BJ (cell line): ENCODE data around the gene RNF115. TPM values are rescaled to one million over a fixed set of nuclear protein-coding genes. Genes with fewer than 3 reads are reported as not detected.
"Not testable (repeated sequence)": the region's sequence is repeated elsewhere in the genome, so short reads cannot be mapped to it uniquely, and the experiment has no call there.

Source experiments
- CTCF ChIA-PET: fragments of 350-600 bp; formaldehyde crosslinking; extraction: SDS; loops from one replicate; lab custom pipeline; 2021; ENCODE audit warnings: antibody characterized with exemption, inconsistent platforms; lab: Yijun Ruan, JAX
- POLR2A ChIA-PET: fragments of 300-600 bp; sonication (Branson Sonifier 250); formaldehyde crosslinking; extraction: SDS; loops from one replicate; lab custom pipeline; 2021; ENCODE audit warnings: antibody characterized with exemption; lab: Charles Lee
- DNase-seq: peaks from one replicate; pipeline ENCODE4 v3.0.0-alpha.2; 2011; ENCODE audit warnings: low read depth
- H3K27me3 ChIP-seq: 2 replicates; pipeline ENCODE4 v1.6.0; 2011; ENCODE audit warnings: low read length; ENCODE audit not compliant: control insufficient read depth, insufficient read depth
- H3K36me3 ChIP-seq: 2 replicates; pipeline ENCODE4 v1.5.1; 2011; ENCODE audit warnings: low read length; ENCODE audit not compliant: control insufficient read depth, insufficient read depth
- H3K4me3 ChIP-seq: 2 replicates; pipeline ENCODE4 v1.5.1; 2011; ENCODE audit warnings: low read depth, mild to moderate bottlenecking, control low read depth, low read length
- CTCF ChIP-seq: IDR thresholded peaks from 2 replicates; pipeline ENCODE4 v1.5.1; 2011; ENCODE audit warnings: low read depth, mild to moderate bottlenecking, control low read depth, inconsistent platforms, low read length, moderate library complexity; ENCODE audit not compliant: insufficient read depth
- polyA plus RNA-seq: library from polyadenylated mRNA; depleted of rRNA; stranded (reverse); fragments of >200 nt; gene quantifications from 2 replicates; pipeline ENCODE4 v1.2.3, GENCODE V29; 2011

Gene RNF115
- polyA plus RNA-seq, 1 experiment, result 13.4 TPM

- POLR2A ChIA-PET, result interaction anchor here (0.6 kb wide), 1 partner anchor 66 kb away, joined by 4 read pairs; no protein-coding TSS in a partner anchor
Measured at GRCh38 chr1:145845514-145846161, 21.7 kb upstream of the RNF115 start, which contains the start of gene NUDT17. Gene NUDT17, plus strand, starts transcription at chr1:145845630. Its CDS starts 11 bp downstream, at chr1:145845641.

GRCh38 chr1:145845144-145845513 lies 21.2 kb upstream of the RNF115 start:
- ChIA-PET CTCF (interaction anchor here (0.8 to 11.1 kb wide), 35 partner anchors 8 to 194 kb away, joined by 3 to 179 read pairs (median 7); partner anchors contain the start of genes ANKRD34A, ANKRD35, HJV and ITGA10), POLR2A (interaction anchor here (0.6 kb wide), 1 partner anchor 66 kb away, joined by 4 read pairs; no protein-coding TSS in a partner anchor)
- peaks cover 17% of the 10 kb centered on the region for H3K36me3 ChIP-seq
- no peak for DNase-seq
- peak overlapping the region; percentile 60 for H3K4me3 ChIP-seq
- no peak for TF ChIP-seq CTCF
- no peaks in the 10 kb centered on the region for H3K27me3 ChIP-seq

More at GRCh38 chr1:145845514-145846161, 21.7 kb upstream of the RNF115 start, which contains the start of gene NUDT17:
- peak; percentile 98 for TF ChIP-seq CTCF
- CTCF ChIA-PET, result interaction anchor here (0.8 to 11.1 kb wide), 37 partner anchors 9 to 193 kb away, joined by 3 to 179 read pairs (median 7); partner anchors contain the start of genes ANKRD34A, ANKRD35, HJV and ITGA10
- Histone ChIP-seq H3K27me3 (no peaks in the 10 kb centered on the region), H3K36me3 (peaks cover 21% of the 10 kb centered on the region), H3K4me3 (peak within 1 kb of the TSS; percentile 60)
- no peak for DNase-seq

GRCh38 chr1:145843031-145843430 lies 19.1 kb upstream of the RNF115 start:
- H3K4me3 ChIP-seq, result no peak overlapping the region
- no peaks in the 10 kb centered on the region for H3K27me3 ChIP-seq
- ChIA-PET POLR2A (no interaction called here), CTCF (interaction anchor here (0.8 to 11.1 kb wide), 4 partner anchors 15 to 165 kb away, joined by 3 to 179 read pairs (median 14); partner anchors contain the start of gene PIAS3)
- TF ChIP-seq CTCF, result no peak
- peaks cover 16% of the 10 kb centered on the region for H3K36me3 ChIP-seq
- DNase-seq, result no peak

GRCh38 chr1:145837656-145838055 lies 13.8 kb upstream of the RNF115 start:
- no peak for DNase-seq
- no peak for TF ChIP-seq CTCF
- H3K4me3 ChIP-seq, result no peak overlapping the region
- H3K27me3 ChIP-seq, result no peaks in the 10 kb centered on the region
- POLR2A ChIA-PET, result no interaction called here
- peaks cover 25% of the 10 kb centered on the region for H3K36me3 ChIP-seq
- CTCF ChIA-PET, result interaction anchor here (0.9 to 1.5 kb wide), 3 partner anchors 8 to 117 kb away, joined by 3 to 5 read pairs (median 4); partner anchors contain the start of genes ITGA10 and NUDT17

GRCh38 chr1:145830810-145831209 lies 6.9 kb upstream of the RNF115 start:
- ChIA-PET CTCF (interaction anchor here (0.6 to 6.1 kb wide), 2 partner anchors 15 to 29 kb away, joined by 4 to 51 read pairs; partner anchors contain the start of gene NUDT17), POLR2A (interaction anchor here (0.7 kb wide), 1 partner anchor 14 kb away, joined by 13 read pairs; no protein-coding TSS in a partner anchor)
- H3K27me3 ChIP-seq, H3K4me3 ChIP-seq, DNase-seq: not testable (repeated sequence)
- H3K36me3 ChIP-seq, result peaks cover 20% of the 10 kb centered on the region
